ENCODE results near the gene TRIM33.
"Not testable (repeated sequence)": the region's sequence is repeated elsewhere in the genome, so short reads cannot be mapped to it uniquely, and the experiment has no call there.

Gene TRIM33

DNA sequence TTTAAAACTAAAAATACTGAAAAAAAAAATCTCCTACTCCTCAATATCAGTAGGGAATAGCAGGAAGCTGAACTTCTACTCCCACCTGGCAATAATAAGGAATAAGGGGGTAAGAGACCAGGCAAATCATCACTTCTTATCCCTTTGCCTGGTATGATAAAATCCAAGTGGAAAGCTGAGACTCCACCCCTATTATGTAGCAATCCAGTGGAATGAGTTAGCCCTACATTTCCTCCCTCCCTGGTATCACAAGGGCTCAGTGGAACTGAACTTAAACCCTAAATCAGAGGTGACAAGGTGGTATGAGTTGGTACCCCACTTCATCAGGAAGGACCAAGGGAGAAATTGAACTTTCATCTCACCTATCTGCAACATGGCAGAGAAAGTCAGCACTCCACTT lies 25.7 kb downstream of the TRIM33 start:
- TF ChIP-seq, protein P1, sequence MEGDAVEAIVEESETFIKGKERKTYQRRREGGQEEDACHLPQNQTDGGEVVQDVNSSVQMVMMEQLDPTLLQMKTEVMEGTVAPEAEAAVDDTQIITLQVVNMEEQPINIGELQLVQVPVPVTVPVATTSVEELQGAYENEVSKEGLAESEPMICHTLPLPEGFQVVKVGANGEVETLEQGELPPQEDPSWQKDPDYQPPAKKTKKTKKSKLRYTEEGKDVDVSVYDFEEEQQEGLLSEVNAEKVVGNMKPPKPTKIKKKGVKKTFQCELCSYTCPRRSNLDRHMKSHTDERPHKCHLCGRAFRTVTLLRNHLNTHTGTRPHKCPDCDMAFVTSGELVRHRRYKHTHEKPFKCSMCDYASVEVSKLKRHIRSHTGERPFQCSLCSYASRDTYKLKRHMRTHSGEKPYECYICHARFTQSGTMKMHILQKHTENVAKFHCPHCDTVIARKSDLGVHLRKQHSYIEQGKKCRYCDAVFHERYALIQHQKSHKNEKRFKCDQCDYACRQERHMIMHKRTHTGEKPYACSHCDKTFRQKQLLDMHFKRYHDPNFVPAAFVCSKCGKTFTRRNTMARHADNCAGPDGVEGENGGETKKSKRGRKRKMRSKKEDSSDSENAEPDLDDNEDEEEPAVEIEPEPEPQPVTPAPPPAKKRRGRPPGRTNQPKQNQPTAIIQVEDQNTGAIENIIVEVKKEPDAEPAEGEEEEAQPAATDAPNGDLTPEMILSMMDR (IDR thresholded peaks at IDR 0.05; ENCODE audit: low read depth, low read length) = no peak
- TF ChIP-seq MYC (IDR thresholded peaks at IDR 0.05; ENCODE audit: low read depth, low read length) (no peak), POLR2A (IDR thresholded peaks at IDR 0.05; ENCODE audit: extremely low read depth, insufficient read length) (no peak)
- TF ChIP-seq, protein P2, sequence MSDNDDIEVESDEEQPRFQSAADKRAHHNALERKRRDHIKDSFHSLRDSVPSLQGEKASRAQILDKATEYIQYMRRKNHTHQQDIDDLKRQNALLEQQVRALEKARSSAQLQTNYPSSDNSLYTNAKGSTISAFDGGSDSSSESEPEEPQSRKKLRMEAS (IDR thresholded peaks at IDR 0.05; ENCODE audit: low read depth, low read length) = no peak
- H3K4me3 ChIP-seq (ENCODE audit: low read depth, low read length) = no peak overlapping the region
- no peak for DNase-seq (ENCODE audit: low read depth)

DNA sequence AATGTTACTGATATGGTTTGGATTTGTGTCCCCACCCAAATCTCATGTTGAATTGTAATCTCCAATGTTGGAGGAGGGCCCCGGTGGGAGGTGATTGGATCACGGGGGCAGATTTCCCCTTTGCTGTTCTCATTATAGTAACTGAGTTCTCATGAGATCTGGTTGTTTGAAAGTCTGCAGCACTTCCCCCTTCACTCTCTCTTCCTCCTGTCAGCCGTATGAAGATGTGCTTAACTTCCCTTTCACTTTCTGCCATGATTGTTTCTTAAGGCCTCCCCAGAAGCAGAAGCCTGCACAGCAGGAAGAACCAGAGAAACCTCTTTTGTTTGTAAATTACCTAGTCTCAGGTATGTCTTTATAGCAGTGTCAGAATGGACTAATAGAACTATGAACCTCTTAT lies 28.4 kb downstream of the TRIM33 start:
- H3K4me3 ChIP-seq (ENCODE audit: low read depth, low read length) = no peak overlapping the region
- TF ChIP-seq, protein P2 (IDR thresholded peaks at IDR 0.05; ENCODE audit: low read depth, low read length) = no peak
- no peak for TF ChIP-seq MYC (IDR thresholded peaks at IDR 0.05; ENCODE audit: low read depth, low read length)
- TF ChIP-seq, protein P1 (IDR thresholded peaks at IDR 0.05; ENCODE audit: low read depth, low read length) = no peak
- TF ChIP-seq POLR2A (IDR thresholded peaks at IDR 0.05; ENCODE audit: extremely low read depth, insufficient read length) = no peak
- peak; percentile 65 for DNase-seq (ENCODE audit: low read depth)

DNA sequence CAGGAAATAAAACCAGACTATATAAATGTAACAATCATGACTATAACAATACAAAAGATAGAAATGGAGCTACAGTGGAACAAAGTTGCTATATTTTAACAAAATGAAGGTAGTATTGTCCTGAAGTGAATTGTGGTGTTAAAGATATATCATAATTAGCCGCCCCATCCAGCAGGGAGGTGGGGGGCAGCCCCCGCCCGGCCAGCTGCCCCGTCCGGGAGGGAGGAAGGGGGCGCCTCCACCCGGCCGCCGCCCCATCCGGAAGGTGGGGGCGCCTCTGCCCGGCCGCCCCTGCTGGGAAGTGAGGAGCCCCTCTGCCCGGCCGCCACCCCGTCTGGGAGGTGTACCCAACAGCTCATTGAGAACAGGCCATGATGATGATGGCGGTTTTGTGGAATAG lies 31.4 kb downstream of the TRIM33 start:
- H3K4me3 ChIP-seq (ENCODE audit: low read depth, low read length); DNase-seq (ENCODE audit: low read depth): not testable (repeated sequence)

DNA sequence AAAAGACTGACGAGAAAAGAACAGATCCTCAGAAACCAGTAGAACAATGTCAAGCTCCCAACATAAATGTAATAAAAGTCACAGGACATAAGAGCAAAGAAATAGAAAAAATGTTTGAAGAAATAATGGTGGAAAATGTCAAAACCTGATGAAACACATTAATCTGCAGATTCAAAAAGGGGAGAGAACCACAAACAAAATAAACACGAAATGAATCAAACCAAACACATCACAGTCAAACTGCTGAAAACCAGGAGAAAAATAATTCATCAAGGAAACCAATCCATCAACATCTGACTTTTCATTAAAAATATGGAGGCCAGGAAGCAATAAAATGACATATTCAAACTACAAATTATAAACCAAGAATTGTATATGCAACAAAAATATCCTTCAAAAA lies 31.9 kb downstream of the TRIM33 start:
- H3K4me3 ChIP-seq (ENCODE audit: low read depth, low read length) = no peak overlapping the region
- no peak for DNase-seq (ENCODE audit: low read depth)
- TF ChIP-seq, protein P2 (IDR thresholded peaks at IDR 0.05; ENCODE audit: low read depth, low read length) = no peak
- TF ChIP-seq, protein P1 (IDR thresholded peaks at IDR 0.05; ENCODE audit: low read depth, low read length) = no peak
- TF ChIP-seq POLR2A (IDR thresholded peaks at IDR 0.05; ENCODE audit: extremely low read depth, insufficient read length) = no peak
- TF ChIP-seq MYC (IDR thresholded peaks at IDR 0.05; ENCODE audit: low read depth, low read length) = no peak

DNA sequence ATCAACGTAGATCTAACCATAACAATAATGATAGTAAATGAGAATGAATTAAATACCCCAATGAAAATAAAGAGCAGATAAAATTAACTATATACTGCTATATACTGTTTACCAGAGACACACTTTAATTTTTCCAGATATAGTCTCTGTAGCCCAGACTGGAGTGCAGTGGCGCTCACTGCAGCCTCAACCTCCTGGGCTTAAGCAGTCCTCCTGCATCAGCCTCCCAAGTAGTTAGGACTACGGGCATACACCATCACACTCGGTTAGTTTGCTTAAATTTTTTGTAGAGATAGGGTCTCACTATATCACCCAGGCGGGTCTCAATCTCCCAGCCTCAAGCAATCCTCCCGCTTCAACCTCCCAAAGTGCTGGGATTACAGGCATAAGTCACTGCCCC lies 37.2 kb downstream of the TRIM33 start:
- TF ChIP-seq, protein P2 (IDR thresholded peaks at IDR 0.05; ENCODE audit: low read depth, low read length) = no peak
- TF ChIP-seq POLR2A (IDR thresholded peaks at IDR 0.05; ENCODE audit: extremely low read depth, insufficient read length) (no peak), MYC (IDR thresholded peaks at IDR 0.05; ENCODE audit: low read depth, low read length) (no peak)
- TF ChIP-seq, protein P1 (IDR thresholded peaks at IDR 0.05; ENCODE audit: low read depth, low read length) = no peak
- H3K4me3 ChIP-seq (ENCODE audit: low read depth, low read length) = no peak overlapping the region
- no peak for DNase-seq (ENCODE audit: low read depth)

DNA sequence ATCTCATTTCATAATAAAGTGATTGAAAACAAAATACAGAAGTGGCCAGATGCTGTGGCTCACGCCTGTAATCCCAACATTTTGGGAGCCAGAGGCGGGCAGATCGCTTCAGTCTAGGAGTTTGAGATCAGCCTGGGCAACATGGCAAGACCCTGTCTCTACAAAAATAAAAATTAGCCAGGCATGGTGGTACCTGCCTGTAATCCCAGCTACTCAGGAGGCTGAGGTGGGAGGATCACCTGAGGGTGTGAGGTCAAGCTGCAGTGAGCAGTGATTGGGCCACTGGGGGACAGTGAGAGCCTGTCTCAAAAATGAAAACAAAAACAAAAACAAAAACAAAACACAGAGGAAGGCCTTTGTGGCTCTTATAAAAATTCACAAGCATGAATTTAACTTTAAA lies 38.6 kb downstream of the TRIM33 start:
- no peak for DNase-seq (ENCODE audit: low read depth)
- TF ChIP-seq, protein P2 (IDR thresholded peaks at IDR 0.05; ENCODE audit: low read depth, low read length) = no peak
- no peak overlapping the region for H3K4me3 ChIP-seq (ENCODE audit: low read depth, low read length)

DNA sequence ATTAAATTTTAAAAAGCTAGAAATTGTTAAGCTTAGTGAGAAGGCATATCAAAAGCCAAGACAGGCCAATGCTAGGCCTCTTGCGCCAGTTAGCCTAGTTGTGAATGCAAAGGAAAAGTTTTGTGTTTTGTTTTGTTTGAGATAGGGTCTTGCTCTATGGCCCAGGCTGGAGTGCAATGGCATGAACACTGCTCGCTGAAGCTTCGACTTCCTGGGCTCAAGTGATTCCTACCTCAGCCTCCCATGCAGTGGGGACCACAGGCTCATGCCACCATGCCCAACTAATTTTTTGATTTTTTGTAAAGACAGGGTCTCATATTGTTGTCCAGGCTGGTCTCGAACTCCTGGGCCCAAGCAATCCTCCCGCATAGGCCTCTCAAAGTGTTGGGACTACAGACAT lies 40.3 kb downstream of the TRIM33 start:
- TF ChIP-seq POLR2A (IDR thresholded peaks at IDR 0.05; ENCODE audit: extremely low read depth, insufficient read length) (no peak), MYC (IDR thresholded peaks at IDR 0.05; ENCODE audit: low read depth, low read length) (no peak)
- TF ChIP-seq, protein P2 (IDR thresholded peaks at IDR 0.05; ENCODE audit: low read depth, low read length) = no peak
- TF ChIP-seq, protein P1 (IDR thresholded peaks at IDR 0.05; ENCODE audit: low read depth, low read length) = no peak
- DNase-seq (ENCODE audit: low read depth) = no peak
- H3K4me3 ChIP-seq (ENCODE audit: low read depth, low read length) = no peak overlapping the region

Measured in NB4 (cell line).